ACHN (cell line): ENCODE results near the gene KDM1A.

ENCODE experiments used
- DNase-seq: peaks from one replicate; pipeline ENCODE4 v3.0.0-alpha.2; 2015
- in situ Hi-C: cut with HindIII; loops from 2 replicates; pipeline ENCODE4 v1.10.0; 2017; ENCODE audit warnings: low sequenced_read_pairs, low pct_ligation_motif_present, low pct_unique_long_range_greater_than_20kb

Gene KDM1A

DNA sequence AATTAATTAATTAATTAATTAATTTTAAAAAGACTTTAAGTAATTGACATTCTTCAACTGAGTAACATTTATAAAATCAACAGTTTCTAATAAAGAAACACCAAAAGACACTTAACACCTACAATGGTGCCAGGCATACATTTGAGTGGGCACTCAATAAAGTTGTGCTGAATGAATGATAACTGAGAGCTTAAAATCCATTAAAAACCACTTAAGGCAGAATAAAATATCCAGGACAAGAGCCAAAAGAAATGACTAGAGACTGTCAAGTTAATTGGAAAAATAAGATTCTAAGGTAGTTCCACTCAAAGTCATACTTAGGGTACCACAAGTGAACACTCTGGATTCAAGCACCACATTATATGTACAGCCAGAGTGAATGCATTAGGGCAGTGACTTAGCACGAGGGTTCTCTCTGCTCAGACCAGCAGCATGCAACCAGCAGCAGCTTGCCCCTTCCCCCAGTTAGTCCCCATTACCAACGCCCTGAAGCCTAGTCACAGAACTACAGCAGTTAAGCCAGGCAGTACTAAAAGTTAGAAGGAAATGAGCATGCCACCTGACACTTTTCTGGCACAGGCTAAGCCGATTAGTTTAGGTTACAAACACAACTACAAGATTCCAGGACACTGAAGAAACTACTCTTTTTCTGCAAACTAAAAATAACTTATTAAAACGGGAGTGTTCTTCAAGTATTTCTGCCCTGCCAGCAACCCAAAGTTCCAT, 102.9 kb downstream of the KDM1A start:
- no peak for DNase-seq

DNA sequence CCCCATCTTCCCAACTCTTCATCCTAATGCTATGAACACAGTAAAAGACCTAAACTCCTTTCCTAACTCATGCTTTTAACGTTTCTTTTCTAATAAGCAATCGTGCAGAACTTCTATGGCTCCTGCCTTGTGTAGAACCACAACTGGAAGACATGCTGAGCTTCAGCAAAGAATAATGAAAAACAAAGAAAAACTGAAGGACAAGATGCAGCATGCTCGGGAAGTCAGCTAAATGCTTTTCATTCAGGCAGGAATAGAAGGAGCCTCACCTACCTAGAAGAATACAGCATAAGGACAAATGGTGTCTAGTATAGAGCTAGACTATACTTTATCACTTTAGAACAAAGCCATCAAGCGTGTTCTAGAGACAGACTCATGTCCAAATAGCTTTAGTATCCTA, 103.5 kb downstream of the KDM1A start:
- DNase-seq = no peak
- in situ Hi-C loops = no loop called here

More for the DNA sequence above, 102.9 kb downstream of the KDM1A start:
- in situ Hi-C loops = no loop called here

DNA sequence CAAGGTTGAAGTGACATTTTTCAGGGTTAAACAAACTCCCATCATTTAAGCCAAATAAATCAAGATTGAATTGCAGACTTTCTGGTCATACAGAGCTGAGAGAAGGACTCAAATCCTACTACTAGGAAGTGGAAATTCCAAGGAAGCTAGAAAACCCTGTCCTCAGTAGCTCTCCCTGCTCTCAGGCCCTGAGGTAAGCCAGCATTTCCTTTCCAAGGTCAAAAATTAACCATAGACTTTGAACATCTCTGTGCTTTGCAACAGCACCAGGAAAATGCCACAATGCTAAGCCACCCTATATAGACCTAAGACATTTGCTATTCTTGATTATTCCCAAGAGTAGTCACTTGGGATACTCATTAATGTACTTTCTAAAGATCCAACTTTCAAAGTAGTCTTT, 104.3 kb downstream of the KDM1A start:
- DNase-seq = peak; percentile 33
- in situ Hi-C loops = no loop called here

DNA sequence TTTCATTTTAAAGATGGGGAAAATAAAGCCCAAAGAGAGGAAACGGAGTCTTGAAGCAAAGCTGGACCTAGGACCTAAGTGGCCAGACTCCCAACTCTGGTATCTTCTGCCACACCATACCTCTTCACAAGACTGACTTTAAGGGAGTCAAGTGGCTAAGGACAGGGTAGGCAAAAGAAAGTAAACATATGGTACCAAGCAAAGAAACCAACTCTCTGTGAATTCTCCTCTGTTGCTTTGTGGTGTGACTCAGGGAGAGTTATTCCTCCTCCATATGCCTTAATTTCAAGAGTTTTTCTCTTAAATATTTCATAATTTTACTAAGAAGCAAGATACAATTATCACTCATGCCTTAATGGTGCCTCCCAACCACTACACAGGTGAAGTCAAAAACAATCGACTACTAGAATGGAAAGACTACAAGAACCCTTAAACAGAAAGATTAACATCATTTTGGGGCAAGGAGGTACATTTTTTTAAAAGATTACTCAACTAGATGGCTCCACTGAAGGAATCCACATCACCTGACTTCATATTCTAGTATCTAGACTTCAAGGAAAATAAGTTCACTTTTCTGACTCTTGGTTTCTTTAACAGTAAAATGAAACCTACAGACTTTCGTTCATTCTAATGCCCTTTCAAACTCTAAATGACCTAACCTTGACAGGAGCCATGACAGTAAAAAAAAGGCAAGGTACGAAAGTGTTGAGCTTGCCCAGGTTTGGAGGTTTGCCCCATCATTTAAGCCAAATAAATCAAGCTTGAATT, 105.2 kb downstream of the KDM1A start:
- no peak for DNase-seq
- in situ Hi-C loops = no loop called here

DNA sequence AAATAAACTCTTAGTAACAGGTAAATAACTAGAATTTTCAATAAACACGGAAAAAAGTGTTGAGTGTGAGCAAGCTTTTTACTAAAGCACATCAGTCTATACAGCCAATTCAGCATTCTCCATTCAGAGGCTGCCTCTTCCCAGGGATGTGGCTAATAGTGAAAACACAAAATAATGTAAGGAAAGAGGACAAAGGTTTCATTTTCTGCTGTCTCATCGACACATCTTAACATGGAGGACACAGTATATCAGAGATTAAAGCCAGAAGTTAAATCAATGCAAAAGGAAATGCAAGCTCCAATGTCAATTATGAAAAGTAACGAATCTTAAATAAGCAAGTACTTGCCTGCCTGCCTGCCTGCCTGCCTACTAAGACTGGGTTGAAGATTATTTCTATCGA, 106.2 kb downstream of the KDM1A start:
- in situ Hi-C loops = no loop called here
- DNase-seq = no peak

DNA sequence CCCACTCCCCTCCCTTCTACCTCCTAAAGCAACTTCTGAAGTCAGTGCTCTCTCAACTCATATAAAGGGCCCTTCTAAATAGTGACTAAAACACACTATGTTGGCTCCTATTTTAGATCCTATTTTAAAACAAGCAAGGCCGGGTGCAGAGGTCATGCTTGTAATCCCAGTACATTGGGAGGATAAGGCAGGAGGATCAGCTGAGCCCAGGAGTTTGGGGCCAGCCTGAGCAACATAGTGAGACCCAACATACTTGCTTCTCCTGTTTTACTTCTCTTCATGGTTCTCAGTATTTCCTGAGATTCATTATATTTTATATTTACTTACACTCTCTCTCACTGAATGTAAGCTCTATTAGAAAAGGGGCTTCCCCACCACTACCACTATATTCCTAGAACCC, 106.9 kb downstream of the KDM1A start:
- DNase-seq = no peak
- in situ Hi-C loops = no loop called here

DNA sequence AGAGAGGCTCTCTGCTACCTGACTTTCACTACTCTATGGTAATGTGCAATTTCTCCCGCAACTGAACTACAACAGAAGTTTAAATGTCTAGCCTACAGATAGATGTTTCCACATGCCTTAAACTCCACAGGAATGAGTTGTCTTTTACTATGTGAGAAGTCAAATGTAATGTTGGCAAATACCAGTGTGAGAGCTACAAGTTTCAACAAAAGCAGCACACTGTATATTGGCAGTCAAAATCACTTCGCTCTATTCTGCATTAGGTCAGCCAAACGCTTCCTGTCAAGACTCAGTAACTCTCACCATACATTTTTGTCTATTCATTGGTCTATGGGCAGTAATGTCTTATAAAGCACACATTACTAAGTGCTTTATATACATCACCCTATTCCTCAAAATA, 107.5 kb downstream of the KDM1A start:
- no peak for DNase-seq
- in situ Hi-C loops = no loop called here

DNA sequence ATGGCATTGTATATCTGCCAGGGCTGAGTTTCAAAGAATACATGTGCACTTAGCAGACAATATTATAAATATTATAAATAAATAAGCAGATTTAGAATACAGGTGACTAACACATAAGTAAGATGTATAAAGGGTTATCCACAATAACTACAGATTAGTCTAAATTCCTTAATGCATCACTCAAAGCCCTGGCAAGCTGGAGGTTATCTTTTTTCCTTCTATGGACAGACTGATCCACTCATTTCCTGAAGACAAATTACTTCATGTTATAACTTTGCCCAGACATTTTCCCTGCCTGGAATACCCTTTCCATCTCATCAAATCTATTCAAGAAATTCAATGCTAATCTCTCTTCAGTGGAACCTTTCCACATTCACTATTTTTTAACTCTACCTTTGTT, 110.6 kb downstream of the KDM1A start:
- in situ Hi-C loops = no loop called here
- DNase-seq = no peak

DNA sequence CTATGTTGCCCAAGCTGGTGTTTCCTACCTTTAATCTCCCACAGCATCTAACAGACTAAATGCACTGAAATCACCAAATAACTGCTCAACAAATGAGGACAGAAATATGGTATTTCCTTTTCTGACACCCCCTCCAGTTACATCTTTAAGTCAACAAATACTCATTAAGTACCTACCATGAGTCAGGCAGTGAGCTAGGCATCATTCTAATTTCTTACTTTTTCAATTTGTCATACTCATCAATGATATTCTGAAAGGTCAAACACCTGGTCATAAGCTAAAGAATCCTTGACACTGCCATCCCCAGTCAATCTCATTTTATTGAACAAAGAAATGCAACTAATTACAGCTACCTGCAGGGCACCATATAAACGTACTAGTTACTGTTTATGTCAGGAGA, 112.8 kb downstream of the KDM1A start:
- in situ Hi-C loops = no loop called here
- DNase-seq = no peak
